HL-60 (cell line): ENCODE measurements around the gene DUSP1.

Source experiments
- CTCF ChIP-seq: IDR thresholded peaks from one replicate; pipeline ENCODE4 v1.5.1; 2011; ENCODE audit warnings: low read length, control low read depth, inconsistent platforms; ENCODE audit not compliant: insufficient read depth
- GABPA ChIP-seq: IDR thresholded peaks from 2 replicates; pipeline ENCODE4 v1.6.1; 2012; ENCODE audit warnings: low read depth
- POLR2AphosphoS5 ChIP-seq: IDR thresholded peaks from 2 replicates; pipeline ENCODE4 v1.6.1; 2012; ENCODE audit warnings: low read depth
- REST ChIP-seq: IDR thresholded peaks from 2 replicates; pipeline ENCODE4 v1.6.1; 2012; ENCODE audit warnings: low read depth; ENCODE audit not compliant: insufficient replicate concordance
- SPI1 ChIP-seq: IDR thresholded peaks from 2 replicates; pipeline ENCODE4 v1.6.1; 2012; ENCODE audit warnings: low read depth, mild to moderate bottlenecking, borderline replicate concordance

GRCh38 chr5:172769616-172770373, 1.2 kb downstream of the DUSP1 start:
- TF ChIP-seq REST = no peak
- no peak for TF ChIP-seq CTCF
- TF ChIP-seq POLR2AphosphoS5 = no peak
- no peak for TF ChIP-seq SPI1
- TF ChIP-seq GABPA = no peak
